Hepatocyte (in vitro differentiated cells): ENCODE results near the gene SERPINB13. TPM values are rescaled to one million over a fixed set of nuclear protein-coding genes. Genes with fewer than 3 reads are reported as not detected.

ENCODE experiments used
- DNase-seq: peaks from one replicate; pipeline ENCODE4 v3.0.0-alpha.2; 2016; ENCODE audit warnings: low spot score
- H2AFZ ChIP-seq: fragments of 200-600 bp; sonication (generic); 2 replicates; pipeline ENCODE4 v1.6.0; 2016; ENCODE audit warnings: antibody characterized with exemption, mild to moderate bottlenecking
- H3K27ac ChIP-seq: fragments of 200-600 bp; sonication (generic); 2 replicates; pipeline ENCODE4 v1.5.1; 2016; ENCODE audit warnings: mild to moderate bottlenecking
- H3K27me3 ChIP-seq: fragments of 200-600 bp; sonication (generic); 2 replicates; pipeline ENCODE4 v1.6.1; 2016
- H3K36me3 ChIP-seq: fragments of 200-600 bp; sonication (generic); replicated peaks from 2 replicates; pipeline ENCODE4 v1.5.1; 2016; ENCODE audit warnings: low read depth; ENCODE audit not compliant: insufficient read depth
- H3K4me1 ChIP-seq: fragments of 200-600 bp; sonication (generic); 2 replicates; pipeline ENCODE4 v1.5.1; 2016; ENCODE audit warnings: mild to moderate bottlenecking, moderate library complexity; ENCODE audit not compliant: insufficient read depth
- H3K4me2 ChIP-seq: fragments of 200-600 bp; sonication (generic); 2 replicates; pipeline ENCODE4 v1.6.0; 2016
- H3K4me3 ChIP-seq: fragments of 200-600 bp; sonication (generic); 2 replicates; pipeline ENCODE4 v1.5.1; 2016; ENCODE audit warnings: mild to moderate bottlenecking
- H3K79me2 ChIP-seq: fragments of 200-600 bp; sonication (generic); 2 replicates; pipeline ENCODE4 v1.6.0; 2017; ENCODE audit warnings: mild to moderate bottlenecking
- H3K9me2 ChIP-seq: fragments of 200-600 bp; sonication (generic); replicated peaks from 2 replicates; pipeline ENCODE4 v1.6.0; 2017; ENCODE audit warnings: mild to moderate bottlenecking; ENCODE audit not compliant: insufficient read depth
- H3K9me3 ChIP-seq: fragments of 200-600 bp; sonication (generic); 2 replicates; pipeline ENCODE4 v1.5.1; 2016; ENCODE audit warnings: low read depth, mild to moderate bottlenecking
- H4K20me1 ChIP-seq: fragments of 200-600 bp; sonication (generic); 2 replicates; pipeline ENCODE4 v1.6.0; 2016; ENCODE audit warnings: mild to moderate bottlenecking; ENCODE audit not compliant: insufficient read depth, poor library complexity, severe bottlenecking
- CTCF ChIP-seq: fragments of 200-600 bp; sonication (generic); IDR thresholded peaks from 2 replicates; pipeline ENCODE4 v1.5.1; 2016; ENCODE audit warnings: antibody characterized with exemption, mild to moderate bottlenecking; ENCODE audit not compliant: poor library complexity
- EZH2 ChIP-seq: fragments of 200-600 bp; sonication (generic); IDR thresholded peaks from 2 replicates; pipeline ENCODE4 v1.6.1; 2016; ENCODE audit warnings: antibody characterized with exemption, mild to moderate bottlenecking, borderline replicate concordance
- EZH2phosphoT487 ChIP-seq: fragments of 200-600 bp; sonication (generic); IDR thresholded peaks from one replicate; pipeline ENCODE4 v1.6.1; 2018; ENCODE audit warnings: antibody characterized with exemption, mild to moderate bottlenecking, low read depth, moderate library complexity; ENCODE audit not compliant: unreplicated experiment, severe bottlenecking
- WGBS: methylation state at CpG from one replicate; pipeline ENCODE4 v1.1.6; 2016; ENCODE audit warnings: low lambda C conversion rate; ENCODE audit errors: missing lambda C conversion rate; 5-methylcytosine and 5-hydroxymethylcytosine counted together
- polyA plus RNA-seq: library from polyadenylated mRNA; unstranded; fragments of >200 nt; fragmentation: Nextera tagmentation; extraction: Ambion mirVana; gene quantifications from 2 replicates; pipeline ENCODE4 v1.2.1, GENCODE V29; 2016
- total RNA-seq: library from RNA; depleted of rRNA; stranded (reverse); fragments of >200 nt; gene quantifications from 2 replicates; pipeline ENCODE4 v1.2.3, GENCODE V29; 2014

SERPINB13 gene
- total and polyA plus RNA-seq, 2 experiments from 2014 or later = 0.28 TPM; not detected in 1

DNA sequence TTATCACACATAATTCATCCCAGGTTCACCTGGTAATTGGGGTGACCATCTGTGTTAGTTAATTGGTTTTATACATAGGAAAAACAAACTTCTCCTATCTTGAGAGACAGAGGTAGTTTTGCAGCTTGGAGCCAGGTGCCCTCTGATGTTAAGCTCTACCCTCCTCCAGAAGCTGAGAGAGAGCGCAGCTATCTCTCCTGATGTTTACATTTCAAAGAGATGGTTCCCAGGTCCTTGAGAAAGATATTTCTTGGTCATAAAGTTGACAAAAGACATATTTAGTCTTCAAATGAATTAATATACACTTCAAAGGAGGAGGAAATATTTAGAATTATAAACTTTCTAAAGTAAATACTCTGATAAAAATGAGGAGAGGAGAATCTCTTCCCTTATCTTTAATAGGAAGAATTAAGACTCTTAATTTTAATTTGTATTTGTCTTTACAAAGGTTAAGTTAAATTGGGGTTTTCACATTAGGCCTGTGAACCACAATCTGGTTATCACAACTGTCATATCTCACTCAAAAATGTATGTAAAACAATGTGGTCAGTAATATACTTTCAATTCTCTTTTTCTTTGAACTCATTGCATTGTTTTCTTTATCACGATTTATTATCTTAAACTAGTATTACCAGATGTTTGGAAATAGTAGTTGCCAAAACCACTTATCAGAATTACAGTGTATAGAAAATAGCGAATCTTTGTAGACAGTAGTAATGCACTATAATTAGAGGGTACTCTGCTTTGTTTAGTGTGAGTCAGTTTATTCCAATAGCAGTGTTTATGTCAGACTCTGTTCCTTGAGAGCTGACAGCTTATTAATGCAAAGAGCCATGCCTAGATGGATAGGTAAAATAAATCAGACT, 30.1 kb downstream of the SERPINB13 start:
- no peaks in the 10 kb centered on the region for H3K9me3 ChIP-seq
- no peak overlapping the region for H3K27ac ChIP-seq
- no peaks in the 10 kb centered on the region for H3K27me3 ChIP-seq
- TF ChIP-seq CTCF (no peak), EZH2 (no peak), EZH2phosphoT487 (no peak)
- no peak overlapping the region for H2AFZ ChIP-seq
- H3K4me3 ChIP-seq = no peak overlapping the region
- no peaks in the 10 kb centered on the region for H3K36me3 ChIP-seq
- no peaks in the 10 kb centered on the region for H3K79me2 ChIP-seq
- 6% methylated on average over 3 of the region's 3 CpGs for WGBS
- H4K20me1 ChIP-seq = no peaks in the 10 kb centered on the region
- DNase-seq = no peak
- H3K4me2 ChIP-seq = peak overlapping the region; percentile 7
- H3K9me2 ChIP-seq = no peaks in the 10 kb centered on the region
- H3K4me1 ChIP-seq = no peaks in the 10 kb centered on the region

DNA sequence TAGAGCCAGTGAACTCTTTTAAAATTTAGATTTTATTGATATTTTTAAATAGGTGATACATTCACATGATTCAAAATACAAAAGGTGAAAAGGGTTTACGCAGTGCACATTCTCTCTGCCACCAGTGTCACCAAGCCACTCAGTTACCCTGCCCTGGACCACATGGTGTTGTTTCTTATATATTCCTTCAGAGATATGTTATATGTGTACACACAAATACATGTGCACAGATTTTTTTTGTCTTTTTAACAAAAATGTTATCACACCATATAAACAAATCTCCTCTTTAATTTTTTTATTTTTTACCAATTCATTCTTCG, 30.7 kb downstream of the SERPINB13 start:
- Histone ChIP-seq H4K20me1 (no peaks in the 10 kb centered on the region), H2AFZ (no peak overlapping the region), H3K4me3 (no peak overlapping the region), H3K9me3 (no peaks in the 10 kb centered on the region), H3K4me2 (no peak overlapping the region), H3K4me1 (no peaks in the 10 kb centered on the region), H3K27me3 (no peaks in the 10 kb centered on the region), H3K27ac (no peak overlapping the region), H3K79me2 (no peaks in the 10 kb centered on the region), H3K36me3 (no peaks in the 10 kb centered on the region), H3K9me2 (no peaks in the 10 kb centered on the region)
- DNase-seq = no peak
- TF ChIP-seq EZH2phosphoT487 = no peak
- TF ChIP-seq CTCF = no peak
- TF ChIP-seq EZH2 = no peak
- WGBS = 76% methylated on average over 2 of the region's 2 CpGs

- no peak for DNase-seq
- TF ChIP-seq EZH2 (no peak), EZH2phosphoT487 (no peak), CTCF (no peak)
- WGBS = 50% methylated on average over 3 of the region's 3 CpGs
- H3K27me3 ChIP-seq = no peaks in the 10 kb centered on the region
- H3K4me2 ChIP-seq = no peak overlapping the region
- H3K9me2 ChIP-seq = no peaks in the 10 kb centered on the region
- H3K4me1 ChIP-seq = no peaks in the 10 kb centered on the region
- no peak overlapping the region for H3K4me3 ChIP-seq
- H3K27ac ChIP-seq = no peak overlapping the region
- H3K79me2 ChIP-seq = no peaks in the 10 kb centered on the region
- no peaks in the 10 kb centered on the region for H4K20me1 ChIP-seq
- H2AFZ ChIP-seq = no peak overlapping the region
- no peaks in the 10 kb centered on the region for H3K36me3 ChIP-seq
- H3K9me3 ChIP-seq = no peaks in the 10 kb centered on the region
These were observed 32.5 kb downstream of the SERPINB13 start for GRCh38 chr18:63619661-63620060.
